HG03103 (cell line): ENCODE results near the gene RAB43.
A peak's percentile ranks its signal among the peaks of the same experiment; 100 is the strongest.
"Not testable (repeated sequence)": the region's sequence is repeated elsewhere in the genome, so short reads cannot be mapped to it uniquely, and the experiment has no call there.

Source experiments
- ATAC-seq: cut with Tn5 transposase; IDR thresholded peaks from one replicate; pipeline ENCODE4 v1.9.1; 2021; ENCODE audit warnings: low read depth; ENCODE audit not compliant: unreplicated experiment

Gene RAB43

DNA sequence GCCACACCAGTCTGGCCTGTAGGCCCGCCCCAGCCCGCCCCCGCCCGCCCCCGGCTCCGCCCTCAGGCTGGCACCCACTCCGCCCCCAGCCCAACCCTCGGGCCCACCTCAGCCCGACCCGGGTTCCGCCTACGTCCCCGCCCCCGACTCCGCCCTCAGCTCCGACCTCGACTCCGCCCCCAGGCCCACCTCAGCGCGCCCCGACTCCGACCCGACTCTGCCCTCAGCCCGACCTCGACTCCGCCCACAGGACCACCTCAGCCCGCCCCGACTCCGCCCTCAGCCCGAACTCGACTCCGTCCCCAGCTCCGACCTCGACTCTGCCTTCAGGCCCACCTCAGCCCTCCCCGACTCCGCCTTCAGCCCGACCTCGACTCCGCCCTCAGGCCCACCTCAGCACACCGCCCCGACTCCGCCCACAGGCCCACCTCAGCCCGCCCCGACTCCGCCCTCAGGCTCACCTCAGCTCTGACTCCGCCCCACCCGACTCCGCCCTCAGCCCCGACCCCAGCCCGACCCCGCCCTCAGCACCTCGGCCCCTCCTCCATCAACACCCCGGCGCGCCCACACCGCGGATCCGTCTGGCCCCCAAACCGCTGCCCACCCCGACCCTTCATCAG, at the start of gene RAB43:
Gene RAB43, minus strand, starts transcription at position 13 of the 620 bp plus-strand sequence. CDS start 315 bp downstream, outside the sequence.
- ATAC-seq = peak; percentile 39

DNA sequence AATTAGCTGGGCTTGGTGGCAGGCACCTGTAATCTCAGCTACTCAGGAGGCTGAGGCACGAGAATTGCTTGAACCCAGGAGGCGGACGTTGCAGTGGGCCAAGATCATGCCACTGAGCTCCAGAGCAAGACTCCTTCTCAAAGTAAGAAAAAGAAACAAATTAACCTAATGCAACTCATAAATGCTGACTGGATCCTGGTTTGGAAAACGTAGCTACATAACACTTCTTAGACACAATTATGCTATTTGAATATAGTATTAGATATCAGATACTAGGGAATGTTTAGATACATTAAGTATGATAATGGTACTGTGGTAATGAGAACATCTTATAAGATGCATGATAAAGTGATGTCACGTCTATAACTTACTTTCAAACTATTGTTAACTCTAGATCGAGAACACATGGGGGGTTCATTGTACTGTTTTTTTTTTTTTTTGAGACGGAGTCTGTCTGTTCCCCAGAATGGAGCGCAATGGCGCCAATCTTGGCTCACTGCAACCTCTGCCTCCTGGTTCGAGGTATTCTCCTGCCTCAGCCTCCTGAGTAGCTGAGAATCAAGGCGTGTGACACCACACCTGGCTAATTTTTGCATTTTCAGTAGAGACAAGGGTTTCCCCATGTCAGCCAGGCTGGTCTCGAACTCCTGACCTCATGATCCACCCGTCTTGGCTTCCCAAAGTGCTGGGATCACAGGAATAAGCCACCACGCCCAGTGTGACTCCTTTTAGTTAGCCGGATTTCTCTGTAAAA, 45.2 kb upstream of the RAB43 start:
- no peak for ATAC-seq

DNA sequence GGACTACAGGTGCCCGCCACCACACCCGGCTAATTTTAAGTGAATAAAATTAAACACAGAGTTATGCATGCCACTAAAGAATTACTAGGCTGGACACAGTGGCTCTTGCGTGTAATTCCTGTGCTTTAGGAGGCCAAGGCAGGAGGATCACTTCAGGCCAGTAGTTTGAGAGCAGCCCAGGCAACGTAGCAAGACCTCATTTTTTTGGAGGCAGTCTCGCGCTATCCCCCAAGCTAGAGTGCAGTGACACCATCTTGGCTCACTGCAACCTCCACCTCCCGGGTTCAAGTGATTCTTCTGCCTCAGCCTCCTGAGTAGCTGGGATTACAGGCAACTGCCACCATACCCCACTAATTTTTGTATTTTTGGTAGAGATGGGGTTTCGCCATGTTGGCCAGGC, 44.0 kb upstream of the RAB43 start:
- not testable (repeated sequence) for ATAC-seq

DNA sequence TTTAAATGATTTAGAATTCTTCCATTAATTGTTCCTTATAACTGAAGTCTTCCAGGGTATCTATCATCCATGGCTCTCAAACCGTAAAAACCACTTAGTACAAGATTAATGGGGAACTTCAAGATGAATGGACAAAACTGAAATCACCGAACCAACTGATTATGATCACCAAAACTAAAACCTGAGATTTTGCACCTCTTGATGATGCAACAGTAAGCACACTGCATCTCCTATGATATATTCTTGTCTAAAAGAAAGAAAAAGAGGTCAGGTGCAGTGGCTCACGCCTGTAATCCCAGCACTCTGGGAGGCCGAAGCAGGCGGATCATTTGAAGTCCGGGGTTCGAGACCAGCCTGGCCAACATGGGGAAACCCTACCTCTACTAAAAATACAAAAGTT, 42.9 kb upstream of the RAB43 start:
- ATAC-seq = no peak

DNA sequence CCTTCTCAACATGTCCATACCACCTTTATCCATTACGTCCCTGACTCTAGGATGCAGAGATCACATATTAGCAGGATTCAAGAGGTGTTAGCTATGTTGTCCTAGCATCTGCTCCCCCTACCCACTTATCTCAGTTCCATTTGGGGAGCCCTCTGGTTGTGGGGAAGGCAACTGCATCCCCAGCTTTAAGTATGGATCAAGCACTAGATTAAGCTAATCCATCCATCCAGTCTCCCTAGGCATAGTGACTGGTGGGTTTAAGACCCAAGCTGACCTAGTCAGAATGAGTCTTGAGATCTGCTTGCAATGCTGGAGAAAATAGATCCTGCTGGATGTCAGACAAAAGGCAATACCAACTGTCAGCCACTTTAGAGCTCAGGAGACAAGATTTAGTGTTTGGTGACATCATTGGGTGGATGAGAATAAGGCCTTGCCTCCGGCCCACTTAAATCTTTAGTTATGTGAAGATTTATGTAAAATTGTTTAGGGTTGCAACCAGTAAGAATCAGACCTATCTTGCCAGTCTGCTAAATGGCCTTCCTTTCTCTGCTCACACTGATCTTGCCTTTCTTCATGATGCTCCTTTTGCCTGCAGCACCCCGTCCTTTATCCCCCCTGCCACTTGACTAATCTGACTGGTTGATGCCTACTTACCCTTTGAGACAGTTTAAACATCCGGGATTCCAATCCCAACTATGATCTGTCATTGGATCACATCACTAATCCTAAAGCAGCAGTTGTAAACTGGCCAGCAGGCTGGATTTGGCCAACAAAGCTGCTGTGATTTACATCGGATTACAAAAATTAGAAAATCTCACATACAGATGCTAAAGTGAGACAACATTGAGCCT, 41.4 kb upstream of the RAB43 start:
- no peak for ATAC-seq

DNA sequence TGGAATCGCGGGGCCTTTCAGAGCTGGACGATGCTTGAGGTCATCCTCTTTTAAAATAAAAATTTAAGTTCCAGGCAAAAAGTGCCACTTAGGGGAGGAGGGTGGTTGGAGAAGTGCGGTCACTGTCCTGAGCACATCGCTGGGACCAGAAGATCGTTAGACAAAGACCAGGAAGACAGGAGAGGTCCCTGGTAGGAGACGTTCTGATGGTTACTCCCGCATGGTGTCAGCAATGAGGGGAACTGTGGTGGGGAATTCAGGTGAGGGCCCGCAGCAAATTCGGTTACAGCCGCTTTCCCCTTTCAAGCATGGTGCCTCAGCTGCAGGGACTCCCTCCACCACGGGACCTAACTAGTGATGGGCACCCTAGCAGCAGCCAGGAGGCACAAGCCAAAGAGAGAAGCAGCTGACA, 40.3 kb upstream of the RAB43 start:
- ATAC-seq = no peak

DNA sequence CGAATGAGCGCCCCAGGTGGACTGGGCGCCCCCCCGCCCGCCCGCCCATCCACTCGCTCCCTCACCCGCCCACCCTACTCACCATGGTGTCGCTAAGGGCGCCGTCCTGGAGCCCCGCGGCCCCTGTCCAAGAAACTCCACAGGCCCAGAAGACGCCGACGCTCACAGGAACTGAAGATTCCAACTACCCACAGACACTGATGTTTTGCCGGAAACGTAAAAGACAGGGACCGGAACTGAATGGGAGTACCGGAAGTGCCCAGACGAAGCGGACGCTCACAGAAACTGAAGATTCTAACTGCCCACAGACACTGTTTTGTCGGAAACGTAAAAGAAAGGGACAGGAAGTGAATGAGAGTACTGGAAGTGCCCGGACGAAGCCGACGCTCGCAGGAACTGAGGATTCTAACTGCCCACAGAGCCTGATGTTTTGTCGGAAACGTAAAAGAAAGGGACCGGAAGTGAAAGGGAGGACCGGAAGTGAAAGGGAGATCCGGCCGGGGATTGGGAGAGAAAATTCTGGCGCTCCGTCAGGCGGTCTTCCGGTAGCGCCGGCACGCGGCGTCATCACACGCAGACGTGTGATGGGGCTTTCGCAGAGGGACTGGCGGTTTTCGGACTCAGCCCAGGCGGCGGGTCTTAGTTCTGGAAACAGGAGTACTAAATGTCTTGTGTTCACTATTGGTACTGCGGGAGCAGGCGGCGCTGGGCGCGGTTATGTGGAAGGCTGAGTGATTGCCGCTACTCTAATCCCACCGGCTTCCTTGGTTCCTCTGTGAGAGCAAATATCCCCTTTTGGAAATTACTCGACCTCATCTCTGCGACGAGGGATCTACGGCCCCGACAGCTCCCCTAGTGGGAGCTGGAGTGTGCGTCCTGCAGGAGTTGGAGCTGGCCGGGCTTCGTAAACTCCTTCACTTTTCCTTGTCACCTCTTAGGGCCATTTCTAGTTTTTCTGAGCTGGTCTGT, 39.6 kb upstream of the RAB43 start, which contains the start of gene ISY1:
Gene ISY1, minus strand, starts transcription at position 173 of the 969 bp plus-strand sequence. Its CDS starts 88 bp downstream, at position 85.
- ATAC-seq = peak; percentile 72

DNA sequence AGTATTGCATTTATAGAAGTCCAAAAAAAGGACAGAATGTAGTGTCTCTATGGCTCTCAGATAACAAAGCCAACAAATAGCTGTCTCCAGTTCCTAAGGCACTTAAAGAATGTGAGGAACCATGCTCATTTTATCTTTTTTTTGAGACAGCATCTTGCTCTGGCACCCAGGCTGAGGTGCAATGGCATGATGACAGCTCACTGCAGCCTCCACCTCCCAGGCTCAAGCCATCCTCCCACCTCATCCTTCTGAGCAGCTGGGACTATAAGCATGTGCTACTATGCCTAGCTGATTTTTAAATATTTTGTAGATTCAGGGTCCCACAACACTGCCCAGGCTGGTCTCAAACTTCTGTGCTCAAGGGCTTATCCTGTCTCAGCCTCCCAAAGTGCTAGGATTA, 23.2 kb upstream of the RAB43 start:
- ATAC-seq = no peak

DNA sequence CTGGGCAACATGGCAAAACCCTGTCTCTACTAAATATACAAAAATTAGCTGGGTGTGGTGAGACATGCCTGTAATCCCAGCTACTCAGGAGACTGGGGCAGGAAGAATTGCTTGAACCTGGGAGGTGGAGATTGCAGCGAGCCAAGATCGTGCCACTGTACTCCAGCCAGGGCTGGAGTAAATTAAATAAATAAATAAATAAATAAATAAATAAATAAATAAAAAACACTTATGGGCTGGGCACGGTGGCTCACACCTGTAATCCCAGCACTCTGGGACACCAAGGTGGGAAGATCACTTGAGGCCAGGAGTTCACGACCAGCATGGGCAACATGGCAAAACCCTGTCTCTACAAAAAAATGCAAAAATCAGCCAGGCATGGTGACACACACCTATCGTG, 19.4 kb upstream of the RAB43 start:
- ATAC-seq = not testable (repeated sequence)

DNA sequence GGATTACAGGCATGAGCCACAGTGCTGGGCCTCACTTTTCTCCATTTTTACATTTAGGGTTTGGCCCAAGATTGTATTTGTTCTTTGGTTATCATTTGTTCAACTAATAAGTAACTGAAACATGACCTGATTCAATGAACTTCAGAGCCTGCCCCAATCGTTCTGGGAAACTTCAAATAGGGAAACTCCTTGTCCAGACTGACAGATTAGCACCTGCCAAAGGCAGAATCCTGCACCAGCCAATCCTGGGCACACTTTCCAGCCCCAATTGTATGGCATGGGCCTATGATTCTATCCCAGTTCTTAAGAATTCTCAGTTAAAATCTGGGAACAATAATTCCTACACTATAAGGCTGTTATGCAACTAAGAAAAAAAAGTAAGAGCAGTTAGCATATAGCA, 18.3 kb upstream of the RAB43 start:
- ATAC-seq = no peak

DNA sequence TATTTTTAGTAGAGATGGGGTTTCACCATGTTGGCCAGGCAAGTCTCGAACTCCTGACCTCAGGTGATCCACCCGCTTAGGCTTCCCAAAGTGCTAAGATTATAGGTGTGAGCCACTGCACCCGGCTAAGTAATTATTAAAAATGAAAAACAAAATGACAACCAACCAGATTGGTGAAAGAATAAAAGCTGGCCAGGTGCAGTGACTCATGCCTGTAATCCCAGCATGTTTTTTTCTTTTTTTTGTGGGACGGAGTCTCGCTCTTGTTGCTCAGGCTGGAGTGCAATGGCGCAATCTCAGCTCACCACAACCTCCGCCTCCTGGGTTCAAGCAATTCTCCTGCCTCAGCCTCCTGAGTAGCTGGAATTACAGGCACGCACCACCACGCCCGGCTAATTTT, 14.7 kb upstream of the RAB43 start:
- not testable (repeated sequence) for ATAC-seq

DNA sequence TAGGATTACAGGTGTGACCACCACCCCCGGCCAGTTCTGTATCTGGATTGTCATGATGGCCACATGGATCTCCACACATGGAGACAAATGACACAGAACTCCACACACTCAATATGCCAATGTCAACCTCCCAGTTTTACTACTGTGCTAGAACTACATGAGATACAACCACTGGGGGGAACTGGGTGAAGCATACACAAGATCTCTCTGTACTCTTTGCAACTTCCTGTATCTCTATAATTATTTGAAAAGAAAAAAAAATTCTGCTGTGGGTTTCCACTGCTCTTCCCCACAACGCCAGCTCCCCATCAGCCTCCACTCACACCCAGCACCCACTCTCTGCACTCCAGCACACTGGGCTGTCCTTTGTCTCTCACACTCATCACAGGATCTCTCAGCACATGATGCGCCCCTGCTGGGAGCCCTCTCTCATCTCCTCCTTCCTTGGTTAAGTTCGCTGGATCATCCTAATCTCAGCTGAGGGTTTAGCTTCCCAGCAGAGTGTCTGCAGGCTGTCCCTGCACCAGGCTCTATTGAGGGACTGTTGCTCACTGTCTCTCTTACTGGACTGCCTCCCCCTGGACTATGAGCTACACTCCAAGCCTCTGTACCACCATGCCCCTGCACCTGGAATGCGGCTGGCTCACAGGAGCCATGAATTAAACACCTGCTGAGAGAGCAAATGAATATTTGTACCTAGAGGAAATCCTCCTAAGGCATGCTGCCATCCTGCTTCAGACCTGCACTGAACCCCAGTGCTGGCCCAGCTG, 10.7 kb upstream of the RAB43 start:
- ATAC-seq = no peak

DNA sequence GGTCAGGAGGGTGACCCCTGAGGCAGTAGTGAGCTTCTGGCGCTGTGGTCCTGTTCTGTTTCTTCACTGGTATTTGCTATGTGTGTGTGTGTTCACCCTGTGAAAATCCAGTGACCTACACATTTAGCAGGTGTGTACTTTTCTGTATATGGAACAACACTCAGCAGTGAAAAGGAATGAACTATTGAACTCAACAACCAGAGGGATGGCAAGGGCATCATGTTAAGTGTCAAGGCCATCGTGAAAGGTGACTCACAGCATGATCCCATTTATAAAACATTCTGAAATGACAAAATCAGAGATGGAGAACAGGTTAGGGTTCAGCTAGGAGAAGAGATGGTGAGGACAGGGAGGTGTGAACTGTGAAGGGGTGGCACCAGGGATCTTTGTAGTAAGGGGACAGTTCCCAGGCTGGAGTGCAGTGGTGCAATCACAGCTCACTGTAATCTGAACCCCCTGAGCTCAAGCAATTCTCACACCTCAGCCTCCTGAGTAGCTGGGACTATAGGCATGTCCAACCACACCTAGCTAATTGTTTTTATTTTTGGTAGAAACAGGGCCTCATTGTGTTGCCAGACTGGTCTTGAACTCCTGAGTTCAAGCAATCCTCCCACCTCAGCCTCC, 10.0 kb upstream of the RAB43 start:
- ATAC-seq = no peak

DNA sequence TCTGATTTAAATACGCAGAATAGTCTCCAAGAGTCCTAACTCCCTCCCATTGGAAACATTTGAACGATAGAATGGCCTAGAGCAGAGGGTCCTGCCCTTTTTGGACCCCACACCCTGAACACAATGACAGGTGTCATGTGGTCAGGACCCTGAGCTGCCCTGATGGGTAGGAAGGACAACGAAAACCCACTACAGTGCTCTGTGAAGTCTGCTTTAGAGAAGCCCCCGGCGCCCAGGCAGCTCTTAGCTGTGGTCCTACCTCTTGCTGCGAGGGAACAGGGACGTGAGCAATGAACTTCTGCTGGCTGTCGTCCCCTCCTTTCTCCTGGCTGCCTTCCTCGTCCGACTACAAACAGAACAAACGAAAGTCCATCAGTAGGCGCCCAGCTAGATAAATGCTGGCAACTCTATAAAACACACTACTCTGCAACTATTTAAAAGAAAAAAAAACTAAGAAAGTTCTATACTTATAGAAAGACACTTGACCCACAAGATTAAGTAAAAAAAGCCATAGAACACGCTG, 8.7 kb upstream of the RAB43 start:
- no peak for ATAC-seq

DNA sequence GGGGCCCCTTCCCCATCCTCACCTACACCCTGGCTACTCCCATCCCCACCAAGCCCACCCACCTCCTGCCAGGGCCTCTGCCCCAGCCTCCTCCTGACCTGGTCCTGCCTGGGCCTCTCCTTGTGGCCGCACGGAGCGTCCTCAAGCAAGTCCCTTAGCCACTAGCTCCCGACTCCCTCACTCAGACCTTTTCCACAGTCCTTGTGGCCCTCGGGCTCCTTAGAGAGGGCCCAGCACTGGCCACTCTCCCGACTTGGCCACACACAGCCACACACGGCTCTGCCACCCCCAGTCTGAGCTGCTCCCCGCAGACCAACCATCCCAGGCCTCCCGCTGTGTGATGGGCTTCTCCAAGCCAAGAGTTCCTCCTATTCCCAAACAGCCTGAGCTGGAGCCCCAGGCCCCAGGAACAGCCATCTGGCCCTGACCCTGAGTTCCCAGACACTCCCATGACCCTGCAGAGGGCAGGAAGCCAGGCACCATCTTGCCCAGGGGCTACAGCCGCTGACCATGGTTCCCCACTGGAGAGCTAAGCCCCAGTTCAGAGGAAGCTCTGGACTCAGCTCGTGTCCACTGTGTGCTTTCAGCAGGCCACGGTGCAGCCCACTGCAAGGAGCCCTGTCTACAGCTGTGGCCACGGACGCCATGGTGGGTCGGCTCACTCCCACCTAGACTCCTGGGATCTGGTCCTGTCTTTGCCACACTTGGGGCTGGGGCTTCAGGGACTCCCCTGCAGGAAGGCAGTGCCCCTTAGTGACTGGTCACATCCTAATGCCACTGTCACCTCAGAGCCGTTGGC, 7.0 kb upstream of the RAB43 start:
- no peak for ATAC-seq

DNA sequence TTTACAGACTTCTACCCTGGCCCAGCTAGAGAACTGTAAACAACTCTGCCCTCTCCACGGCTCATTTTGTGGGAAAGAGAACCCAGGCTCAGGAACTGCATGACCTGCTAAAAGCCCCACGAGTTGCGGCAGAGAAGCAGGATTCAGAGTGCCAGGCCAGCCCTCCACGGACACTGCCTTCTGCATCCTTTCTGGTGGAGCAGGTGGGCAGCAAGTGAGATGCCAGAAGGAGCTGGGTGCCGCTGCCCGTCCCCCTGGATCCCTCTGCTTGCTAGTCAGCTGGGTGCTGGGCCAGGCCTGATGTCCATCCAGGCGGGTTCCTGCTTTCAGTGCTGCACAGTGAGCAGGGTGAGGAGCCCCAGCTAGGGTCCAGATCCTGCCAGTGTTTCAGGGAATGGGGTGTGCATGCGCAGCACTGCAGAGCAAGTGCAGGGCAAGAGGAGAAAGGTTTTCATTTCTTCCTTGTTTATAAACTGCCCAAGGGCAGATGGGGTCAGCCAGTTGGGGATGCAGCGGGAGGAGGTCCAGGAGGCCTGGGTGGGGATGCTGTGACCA, 5.2 kb upstream of the RAB43 start:
- no peak for ATAC-seq

DNA sequence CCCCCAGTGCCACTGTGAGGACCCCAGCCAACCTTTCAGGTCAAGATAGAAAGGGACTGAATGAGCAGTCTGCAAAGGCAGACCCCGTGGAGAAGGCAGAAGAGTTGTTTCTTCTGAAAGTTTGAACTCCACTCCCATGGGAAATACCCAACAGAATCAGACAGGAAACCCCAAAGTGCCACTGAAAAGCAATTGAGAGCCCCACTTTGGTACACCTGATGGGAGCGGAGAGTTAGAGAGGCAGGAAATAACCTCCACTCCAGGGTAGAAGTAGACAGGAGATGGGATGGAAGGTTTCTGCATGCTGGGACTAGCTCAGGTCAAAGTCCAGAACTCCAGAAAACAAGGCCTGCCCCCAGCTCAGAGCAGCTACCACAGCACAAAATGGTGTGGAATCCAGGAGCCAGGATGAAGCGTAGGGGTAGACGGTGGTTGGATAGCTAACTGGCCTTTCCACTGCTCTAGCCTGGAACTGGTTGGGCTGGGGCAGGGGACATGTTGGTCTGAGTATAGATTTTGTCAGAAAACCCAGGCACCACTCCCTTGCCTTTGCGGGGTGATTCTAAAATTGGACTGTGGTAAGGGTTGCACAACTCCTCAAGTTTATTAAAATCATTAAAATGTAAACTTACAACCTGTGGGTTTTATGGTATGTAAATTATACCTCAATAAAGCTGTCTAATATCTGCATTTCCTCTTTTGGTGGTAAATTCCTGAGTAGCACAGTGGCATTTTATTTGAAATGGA, 1.9 kb upstream of the RAB43 start:
- ATAC-seq = no peak
